Measurements from ENCODE around the gene CNNM4.

GRCh38 chr2:96807127-96807471 is 46.4 kb downstream of the CNNM4 start:
- no peak for TF ChIP-seq CTCF (conservative IDR thresholded peaks at IDR 0.05 in 1 of 2, IDR thresholded peaks at IDR 0.05 in 1 of 2; ENCODE audit: extremely low read depth in 1 of 2, insufficient read depth in 1 of 2, low read depth in 1 of 2, low read length in 2 of 2)
- TF ChIP-seq EZH2 (IDR thresholded peaks at IDR 0.05; ENCODE audit: borderline replicate concordance, low read length): no peak

Measured in mammary epithelial cell (primary cell).